HepG2 (cell line): Measurements from ENCODE around the gene LYPD3. TPM values are rescaled to one million over a fixed set of nuclear protein-coding genes. Genes with fewer than 3 reads are reported as not detected.
A peak's percentile ranks its signal among the peaks of the same experiment; 100 is the strongest.

Experiments used
- ATAD3A ChIP-seq: sonication (generic); formaldehyde crosslinking; IDR thresholded peaks from 2 replicates; pipeline ENCODE4 v1.4.0; 2020; ENCODE audit warnings: missing genetic modification reagents
- CCDC6 ChIP-seq: sonication (generic); formaldehyde crosslinking; IDR thresholded peaks from 2 replicates; pipeline ENCODE4 v1.8.1; 2022; ENCODE audit warnings: mild to moderate bottlenecking, missing genetic modification reagents, moderate library complexity
- CHD2 ChIP-seq: IDR thresholded peaks from 2 replicates; pipeline ENCODE4 v1.6.1; 2011; ENCODE audit warnings: low read depth, low read length, improper control_type of control experiment
- DPF2 ChIP-seq: sonication (generic); formaldehyde crosslinking; IDR thresholded peaks from 2 replicates; pipeline ENCODE4 v1.4.0; 2020; ENCODE audit warnings: mild to moderate bottlenecking, low read depth, missing genetic modification reagents, borderline replicate concordance
- HDAC6 ChIP-seq: fragments of 200-600 bp; sonication (generic); IDR thresholded peaks from 2 replicates; pipeline ENCODE4 v1.7.0; 2017; ENCODE audit warnings: mild to moderate bottlenecking, antibody characterized with exemption, low read length, low read depth
- MXD1 ChIP-seq: sonication (generic); formaldehyde crosslinking; IDR thresholded peaks from 2 replicates; pipeline ENCODE4 v1.4.0; 2020; ENCODE audit warnings: mild to moderate bottlenecking, missing genetic modification reagents
- NBN ChIP-seq: fragments of 450-650 bp; conservative IDR thresholded peaks from 2 replicates; pipeline ENCODE4 v1.6.1; 2017
- NFE2L2 ChIP-seq: fragments of 150-350 bp; IDR thresholded peaks from 2 replicates; pipeline ENCODE4 v1.6.1; 2014; ENCODE audit warnings: low read length
- RNF2 ChIP-seq: fragments of 450-650 bp; conservative IDR thresholded peaks from 2 replicates; pipeline ENCODE4 v1.6.1; 2016; ENCODE audit warnings: low read depth
- TMF1 ChIP-seq: sonication (generic); formaldehyde crosslinking; IDR thresholded peaks from 2 replicates; pipeline ENCODE4 v1.8.1; 2022; ENCODE audit warnings: low read depth, missing genetic modification reagents
- ZFP62 ChIP-seq: sonication (generic); formaldehyde crosslinking; IDR thresholded peaks from 2 replicates; pipeline ENCODE4 v1.4.0; 2020; ENCODE audit warnings: missing genetic modification reagents
- ZMYM3 ChIP-seq: sonication (generic); formaldehyde crosslinking; IDR thresholded peaks from 2 replicates; pipeline ENCODE4 v1.5.1; 2020; ENCODE audit warnings: mild to moderate bottlenecking, missing genetic modification reagents
- ZNF232 ChIP-seq: sonication (generic); formaldehyde crosslinking; IDR thresholded peaks from 2 replicates; pipeline ENCODE4 v1.4.0; 2020; ENCODE audit warnings: missing genetic modification reagents, borderline replicate concordance
- ZNF253 ChIP-seq: sonication (generic); formaldehyde crosslinking; IDR thresholded peaks from 2 replicates; pipeline ENCODE4 v1.8.0; 2022; ENCODE audit warnings: mild to moderate bottlenecking, missing genetic modification reagents, borderline replicate concordance
- ZNF512 ChIP-seq: sonication (generic); formaldehyde crosslinking; IDR thresholded peaks from 2 replicates; pipeline ENCODE4 v1.4.0; 2020; ENCODE audit warnings: mild to moderate bottlenecking, missing genetic modification reagents
- ZNF564 ChIP-seq: sonication (generic); formaldehyde crosslinking; IDR thresholded peaks from 2 replicates; pipeline ENCODE4 v1.8.1; 2023; ENCODE audit warnings: mild to moderate bottlenecking, missing genetic modification reagents
- ZNF615 ChIP-seq: sonication (generic); formaldehyde crosslinking; IDR thresholded peaks from 2 replicates; pipeline ENCODE4 v1.5.0; 2020; ENCODE audit warnings: mild to moderate bottlenecking, missing genetic modification reagents, borderline replicate concordance
- ZNF672 ChIP-seq: sonication (generic); formaldehyde crosslinking; IDR thresholded peaks from 2 replicates; pipeline ENCODE4 v1.8.1; 2022; ENCODE audit warnings: missing genetic modification reagents
- ZSCAN21 ChIP-seq: sonication (generic); formaldehyde crosslinking; IDR thresholded peaks from 2 replicates; pipeline ENCODE4 v1.8.0; 2022; ENCODE audit warnings: mild to moderate bottlenecking, missing genetic modification reagents, moderate library complexity, borderline replicate concordance
- ZSCAN9 ChIP-seq: IDR thresholded peaks from 2 replicates; pipeline ENCODE4 v1.6.1; 2016; ENCODE audit warnings: borderline replicate concordance
- polyA plus RNA-seq, 8 experiments: library from polyadenylated mRNA; depleted of rRNA in 3 of 8; stranded (reverse) in 7 of 8; unstranded in 1 of 8; fragments of >200 nt; fragmentation: Illumina TruSeq in 4 of 8; extraction: Trizol in 4 of 8; gene quantifications; 2 replicates each; pipeline versions ENCODE4 v1.2.1 to v1.2.3, GENCODE V29; 2011 to 2016; ENCODE audit warnings: low read depth in 4 of 8, missing spikeins in 1 of 8, mixed read lengths in 1 of 8; ENCODE audit not compliant: insufficient read depth in 1 of 8
- total RNA-seq, 5 experiments: library from RNA; depleted of rRNA; stranded (reverse); fragments of >200 nt; fragmentation: Illumina TruSeq; extraction: Trizol; gene quantifications; 2 replicates each; pipeline ENCODE4 v1.2.3, GENCODE V29; 2016; ENCODE audit warnings: low read depth in 1 of 5
- TF ChIP-seq, protein P1 (sequence below): IDR thresholded peaks from 2 replicates; pipeline ENCODE4 v1.6.1; 2016; ENCODE audit warnings: low read depth, borderline replicate concordance
- TF ChIP-seq, protein P2 (sequence below): sonication (generic); formaldehyde crosslinking; IDR thresholded peaks from 2 replicates; pipeline ENCODE4 v1.5.0; 2020; ENCODE audit warnings: mild to moderate bottlenecking, missing genetic modification reagents, borderline replicate concordance

The LYPD3 gene
- total and polyA plus RNA-seq, 2 of the 13 experiments (the other 11 are each of a cell fraction or from before 2014, with no cell fraction given): 0.51 to 1.5 TPM

DNA sequence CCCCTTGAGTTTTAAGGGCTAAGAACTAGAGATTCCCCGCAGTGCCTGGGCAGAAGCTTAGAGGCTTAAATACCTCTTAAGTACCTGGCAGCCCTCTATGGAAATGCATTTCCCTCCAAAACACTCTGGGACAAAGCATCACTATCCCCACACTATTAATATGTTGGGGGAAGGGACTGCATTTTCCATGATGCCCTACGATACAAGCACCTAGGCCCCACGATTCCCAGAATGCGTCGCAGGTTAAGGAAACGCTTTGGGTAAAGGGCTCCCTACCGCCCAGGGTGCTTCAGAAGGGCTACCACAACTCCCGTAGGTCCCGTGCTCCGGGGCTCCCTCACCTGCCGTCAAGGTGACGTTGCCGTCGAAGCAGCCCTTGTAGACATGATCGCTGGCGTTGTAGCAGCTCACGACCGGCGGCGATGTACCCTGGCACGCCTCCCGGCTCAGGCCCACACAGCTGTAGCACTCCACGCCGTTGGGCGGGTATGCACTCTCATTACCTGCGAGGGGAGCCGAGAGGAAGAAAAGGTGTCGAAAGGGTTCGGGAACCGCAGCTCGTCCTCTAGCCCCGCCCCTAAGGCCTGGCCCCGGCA lies 2.5 kb downstream of the LYPD3 start (continued):
- TF ChIP-seq ZFP62 (CRISPR knock-in tag) (no peak), RNF2 (0 out of 2 replicates have a peak, but pooled peaks have one; percentile 33), ZMYM3 (no peak), ZSCAN9 (CRISPR knock-in tag) (no peak), NFE2L2 (no peak), TMF1 (CRISPR knock-in tag) (0 out of 2 replicates have a peak, but pooled peaks have one; percentile 19), ZNF564 (CRISPR knock-in tag) (no peak), ZNF672 (CRISPR knock-in tag) (no peak), CCDC6 (no peak), ZNF253 (CRISPR knock-in tag) (no peak), MXD1 (CRISPR knock-in tag) (no peak), ATAD3A (no peak), ZNF512 (CRISPR knock-in tag) (no peak), ZNF232 (0 out of 2 replicates have a peak, but pooled peaks have one; percentile 34), HDAC6 (no peak), CHD2 (no peak), ZNF615 (CRISPR knock-in tag) (no peak), ZSCAN21 (CRISPR knock-in tag) (no peak), NBN (no peak), DPF2 (CRISPR knock-in tag) (no peak)
- TF ChIP-seq, protein P1, sequence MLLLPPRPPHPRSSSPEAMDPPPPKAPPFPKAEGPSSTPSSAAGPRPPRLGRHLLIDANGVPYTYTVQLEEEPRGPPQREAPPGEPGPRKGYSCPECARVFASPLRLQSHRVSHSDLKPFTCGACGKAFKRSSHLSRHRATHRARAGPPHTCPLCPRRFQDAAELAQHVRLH: no peak
- TF ChIP-seq, protein P2, sequence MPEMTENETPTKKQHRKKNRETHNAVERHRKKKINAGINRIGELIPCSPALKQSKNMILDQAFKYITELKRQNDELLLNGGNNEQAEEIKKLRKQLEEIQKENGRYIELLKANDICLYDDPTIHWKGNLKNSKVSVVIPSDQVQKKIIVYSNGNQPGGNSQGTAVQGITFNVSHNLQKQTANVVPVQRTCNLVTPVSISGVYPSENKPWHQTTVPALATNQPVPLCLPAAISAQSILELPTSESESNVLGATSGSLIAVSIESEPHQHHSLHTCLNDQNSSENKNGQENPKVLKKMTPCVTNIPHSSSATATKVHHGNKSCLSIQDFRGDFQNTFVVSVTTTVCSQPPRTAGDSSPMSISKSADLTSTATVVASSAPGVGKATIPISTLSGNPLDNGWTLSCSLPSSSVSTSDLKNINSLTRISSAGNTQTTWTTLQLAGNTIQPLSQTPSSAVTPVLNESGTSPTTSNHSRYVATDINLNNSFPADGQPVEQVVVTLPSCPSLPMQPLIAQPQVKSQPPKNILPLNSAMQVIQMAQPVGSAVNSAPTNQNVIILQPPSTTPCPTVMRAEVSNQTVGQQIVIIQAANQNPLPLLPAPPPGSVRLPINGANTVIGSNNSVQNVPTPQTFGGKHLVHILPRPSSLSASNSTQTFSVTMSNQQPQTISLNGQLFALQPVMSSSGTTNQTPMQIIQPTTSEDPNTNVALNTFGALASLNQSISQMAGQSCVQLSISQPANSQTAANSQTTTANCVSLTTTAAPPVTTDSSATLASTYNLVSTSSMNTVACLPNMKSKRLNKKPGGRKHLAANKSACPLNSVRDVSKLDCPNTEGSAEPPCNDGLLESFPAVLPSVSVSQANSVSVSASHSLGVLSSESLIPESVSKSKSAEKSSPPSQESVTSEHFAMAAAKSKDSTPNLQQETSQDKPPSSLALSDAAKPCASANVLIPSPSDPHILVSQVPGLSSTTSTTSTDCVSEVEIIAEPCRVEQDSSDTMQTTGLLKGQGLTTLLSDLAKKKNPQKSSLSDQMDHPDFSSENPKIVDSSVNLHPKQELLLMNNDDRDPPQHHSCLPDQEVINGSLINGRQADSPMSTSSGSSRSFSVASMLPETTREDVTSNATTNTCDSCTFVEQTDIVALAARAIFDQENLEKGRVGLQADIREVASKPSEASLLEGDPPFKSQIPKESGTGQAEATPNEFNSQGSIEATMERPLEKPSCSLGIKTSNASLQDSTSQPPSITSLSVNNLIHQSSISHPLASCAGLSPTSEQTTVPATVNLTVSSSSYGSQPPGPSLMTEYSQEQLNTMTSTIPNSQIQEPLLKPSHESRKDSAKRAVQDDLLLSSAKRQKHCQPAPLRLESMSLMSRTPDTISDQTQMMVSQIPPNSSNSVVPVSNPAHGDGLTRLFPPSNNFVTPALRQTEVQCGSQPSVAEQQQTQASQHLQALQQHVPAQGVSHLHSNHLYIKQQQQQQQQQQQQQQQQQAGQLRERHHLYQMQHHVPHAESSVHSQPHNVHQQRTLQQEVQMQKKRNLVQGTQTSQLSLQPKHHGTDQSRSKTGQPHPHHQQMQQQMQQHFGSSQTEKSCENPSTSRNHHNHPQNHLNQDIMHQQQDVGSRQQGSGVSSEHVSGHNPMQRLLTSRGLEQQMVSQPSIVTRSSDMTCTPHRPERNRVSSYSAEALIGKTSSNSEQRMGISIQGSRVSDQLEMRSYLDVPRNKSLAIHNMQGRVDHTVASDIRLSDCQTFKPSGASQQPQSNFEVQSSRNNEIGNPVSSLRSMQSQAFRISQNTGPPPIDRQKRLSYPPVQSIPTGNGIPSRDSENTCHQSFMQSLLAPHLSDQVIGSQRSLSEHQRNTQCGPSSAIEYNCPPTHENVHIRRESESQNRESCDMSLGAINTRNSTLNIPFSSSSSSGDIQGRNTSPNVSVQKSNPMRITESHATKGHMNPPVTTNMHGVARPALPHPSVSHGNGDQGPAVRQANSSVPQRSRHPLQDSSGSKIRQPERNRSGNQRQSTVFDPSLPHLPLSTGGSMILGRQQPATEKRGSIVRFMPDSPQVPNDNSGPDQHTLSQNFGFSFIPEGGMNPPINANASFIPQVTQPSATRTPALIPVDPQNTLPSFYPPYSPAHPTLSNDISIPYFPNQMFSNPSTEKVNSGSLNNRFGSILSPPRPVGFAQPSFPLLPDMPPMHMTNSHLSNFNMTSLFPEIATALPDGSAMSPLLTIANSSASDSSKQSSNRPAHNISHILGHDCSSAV (CRISPR knock-in tag): no peak
